ENCODE data around the gene NT5C.

DNA sequence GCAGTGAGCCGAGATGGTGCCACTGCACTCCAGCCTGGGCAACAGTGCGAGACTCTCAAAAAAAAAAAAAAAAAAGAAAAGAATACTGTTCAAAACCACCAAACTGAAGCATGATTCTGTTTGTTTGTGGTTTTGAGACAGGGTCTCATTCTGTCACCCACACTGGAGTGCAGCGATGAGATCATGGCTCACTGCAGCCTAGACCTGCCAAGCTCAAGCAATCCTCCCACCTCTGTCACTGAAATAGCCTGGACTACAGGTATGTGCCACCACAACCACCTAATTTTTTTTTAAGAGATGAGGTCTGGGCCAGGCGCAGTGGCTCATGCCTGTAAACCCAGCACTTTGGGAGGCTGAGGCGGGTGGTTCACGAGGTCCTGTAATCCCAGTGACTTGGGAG is 46.9 kb upstream of the NT5C start:
- TF ChIP-seq POLR2A (IDR thresholded peaks at IDR 0.05) = no peak
- TF ChIP-seq, protein P1, sequence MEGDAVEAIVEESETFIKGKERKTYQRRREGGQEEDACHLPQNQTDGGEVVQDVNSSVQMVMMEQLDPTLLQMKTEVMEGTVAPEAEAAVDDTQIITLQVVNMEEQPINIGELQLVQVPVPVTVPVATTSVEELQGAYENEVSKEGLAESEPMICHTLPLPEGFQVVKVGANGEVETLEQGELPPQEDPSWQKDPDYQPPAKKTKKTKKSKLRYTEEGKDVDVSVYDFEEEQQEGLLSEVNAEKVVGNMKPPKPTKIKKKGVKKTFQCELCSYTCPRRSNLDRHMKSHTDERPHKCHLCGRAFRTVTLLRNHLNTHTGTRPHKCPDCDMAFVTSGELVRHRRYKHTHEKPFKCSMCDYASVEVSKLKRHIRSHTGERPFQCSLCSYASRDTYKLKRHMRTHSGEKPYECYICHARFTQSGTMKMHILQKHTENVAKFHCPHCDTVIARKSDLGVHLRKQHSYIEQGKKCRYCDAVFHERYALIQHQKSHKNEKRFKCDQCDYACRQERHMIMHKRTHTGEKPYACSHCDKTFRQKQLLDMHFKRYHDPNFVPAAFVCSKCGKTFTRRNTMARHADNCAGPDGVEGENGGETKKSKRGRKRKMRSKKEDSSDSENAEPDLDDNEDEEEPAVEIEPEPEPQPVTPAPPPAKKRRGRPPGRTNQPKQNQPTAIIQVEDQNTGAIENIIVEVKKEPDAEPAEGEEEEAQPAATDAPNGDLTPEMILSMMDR (IDR thresholded peaks at IDR 0.05) = no peak
- no peak for TF ChIP-seq POLR2AphosphoS5 (IDR thresholded peaks at IDR 0.05)

All from transverse colon (tissue), 4 donors.